ENCODE measurements around the gene MET.

GRCh38 chr7:116686812-116687419 is 14.9 kb downstream of the MET start:
- no peak for TF ChIP-seq GATA2 (IDR thresholded peaks at IDR 0.05; ENCODE audit: insufficient read depth, insufficient read length, low read depth, low read length)
- no peak for TF ChIP-seq CTCF (IDR thresholded peaks at IDR 0.05; ENCODE audit: extremely low read depth in 1 of 2, insufficient read depth in 1 of 2, low read depth in 1 of 2, low read length in 2 of 2)
- no peak for TF ChIP-seq MYC (IDR thresholded peaks at IDR 0.05; ENCODE audit: low read depth, low read length)
- no peak for TF ChIP-seq POLR2A (IDR thresholded peaks at IDR 0.05; ENCODE audit: low read depth, low read length)

Data from endothelial cell of umbilical vein (primary cell).